Lung (tissue), 12 donors: ENCODE results near the gene CD302. TPM values are rescaled to one million over a fixed set of nuclear protein-coding genes. Genes with fewer than 3 reads are reported as not detected.

ENCODE experiments used
- ATAC-seq: fragments of 200-7000 bp; cut with Tn5 transposase; one replicate; pipeline ENCODE4 v1.9.1; 2020; ENCODE audit warnings: moderate number of reproducible peaks; ENCODE audit not compliant: insufficient read depth, low FRiP score
- DNase-seq, 3 donors: peaks; one replicate each; pipeline ENCODE4 v3.0.0-alpha.2; 2013 to 2017
- H3K27ac ChIP-seq, 2 donors: one replicate each; pipeline ENCODE4 v1.5.1; 2013; ENCODE audit warnings: mild to moderate bottlenecking in 2 of 2, moderate library complexity in 2 of 2, control low read depth in 1 of 2, inconsistent platforms in 1 of 2, low read depth in 1 of 2, low read length in 1 of 2
- H3K27me3 ChIP-seq, 3 donors: one replicate each; pipeline ENCODE4 v1.5.1; 2013; ENCODE audit warnings: low read length in 2 of 3; ENCODE audit not compliant: control insufficient read depth in 3 of 3, insufficient read depth in 3 of 3
- H3K36me3 ChIP-seq, 4 donors: one replicate each; pipeline ENCODE4 v1.5.1; 2013; ENCODE audit warnings: low read length in 4 of 4, mild to moderate bottlenecking in 1 of 4, moderate library complexity in 1 of 4; ENCODE audit not compliant: control insufficient read depth in 4 of 4, insufficient read depth in 4 of 4
- H3K4me1 ChIP-seq, 5 donors: one replicate each; pipeline ENCODE4 v1.5.1; 2013; ENCODE audit warnings: low read length in 5 of 5, mild to moderate bottlenecking in 2 of 5, moderate library complexity in 1 of 5; ENCODE audit not compliant: control insufficient read depth in 5 of 5, insufficient read depth in 5 of 5
- H3K4me3 ChIP-seq: one replicate; pipeline ENCODE4 v1.5.1; 2013; ENCODE audit warnings: mild to moderate bottlenecking, control low read depth, moderate library complexity
- H3K9ac ChIP-seq, 2 donors: one replicate each; pipeline ENCODE4 v1.5.1; 2013; ENCODE audit warnings: low read length in 2 of 2, control low read depth in 1 of 2; ENCODE audit not compliant: insufficient read depth in 1 of 2
- H3K9me3 ChIP-seq, 4 donors: one replicate each; pipeline ENCODE4 v1.5.1; 2013; ENCODE audit warnings: low read length in 3 of 4, mild to moderate bottlenecking in 1 of 4, moderate library complexity in 1 of 4; ENCODE audit not compliant: control insufficient read depth in 4 of 4, insufficient read depth in 3 of 4
- CTCF ChIP-seq: IDR thresholded peaks from 2 replicates; pipeline ENCODE4 v1.5.1; 2012; ENCODE audit warnings: mild to moderate bottlenecking; ENCODE audit errors: control extremely low read depth, extremely low read depth
- WGBS, 2 donors: extraction: QIAGEN DNeasy Blood & Tissue Kit; methylation state at CpG; one replicate each; pipeline ENCODE4 v1.1.7; 2013; 5-methylcytosine and 5-hydroxymethylcytosine counted together
- polyA plus RNA-seq, 2 donors: library from polyadenylated mRNA; stranded (reverse); fragments of 200-250 nt; gene quantifications; one replicate each; pipeline ENCODE4 v1.2.1, GENCODE V29; 2013
- total RNA-seq, 2 donors: library from RNA; depleted of rRNA in 1 of 2; stranded (reverse); fragments of >200 nt in 1 of 2; gene quantifications; one replicate each; pipeline ENCODE4 v1.2.1, GENCODE V29; 2014 to 2021
- donor health status: control.
- donor health status: control.
- donor health status: Bipolar disorder and iron deficiency.
- donor health status: healthy.
- donor health status: DM: yes; HTN: yes; CAD: no.

The CD302 gene
- total and polyA plus RNA-seq, 4 donors = 23.4 to 89.8 (median 43.2) TPM

GRCh38 chr2:159783556-159783955 lies 14.5 kb downstream of the CD302 start:
- Histone ChIP-seq H3K9ac (no peak overlapping the region), H3K27me3 (no peaks in the 10 kb centered on the region), H3K9me3 (no peaks in the 10 kb centered on the region), H3K4me3 (no peak overlapping the region), H3K4me1 (peaks cover 0 to 6% (median 4%) of the 10 kb centered on the region in 5 donors), H3K36me3 (peaks cover 0 to 13% (median under 1%) of the 10 kb centered on the region in 4 donors), H3K27ac (no peak overlapping the region)
- WGBS, 2 donors = 64 to 82% methylated on average over 1 of the region's 1 CpG
- no peak for TF ChIP-seq CTCF
- DNase-seq (no peak), ATAC-seq (no peak)

GRCh38 chr2:159776321-159776720 lies 21.7 kb downstream of the CD302 start:
- Histone ChIP-seq H3K9ac (no peak overlapping the region), H3K27me3 (no peaks in the 10 kb centered on the region), H3K4me1 (no peaks in the 10 kb centered on the region), H3K9me3 (no peaks in the 10 kb centered on the region), H3K27ac (no peak overlapping the region), H3K4me3 (no peak overlapping the region), H3K36me3 (peaks cover 0 to 28% (median 3%) of the 10 kb centered on the region in 4 donors)
- DNase-seq (no peak), ATAC-seq (no peak)
- 97 to 98% methylated on average over 3 of the region's 3 CpGs for WGBS, 2 donors
- no peak for TF ChIP-seq CTCF

DNA sequence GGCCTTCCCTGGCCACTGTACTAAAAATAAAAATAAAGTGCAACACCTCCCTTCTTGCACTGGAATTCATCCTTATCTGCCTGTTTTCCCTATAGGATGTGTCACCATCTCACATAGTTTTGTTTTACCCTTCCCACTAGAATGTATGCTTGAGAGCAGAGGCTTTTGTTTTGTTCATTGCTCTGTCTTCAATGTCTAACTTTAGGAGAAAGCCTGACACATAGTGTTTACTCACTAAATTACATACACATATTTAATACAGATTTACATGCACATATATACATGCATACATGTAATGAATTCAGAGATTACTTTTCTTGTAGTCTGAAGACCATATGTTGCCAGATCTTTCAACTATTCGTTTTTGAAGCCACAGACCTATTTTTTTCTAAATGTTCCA lies 23.0 kb downstream of the CD302 start:
- no peak overlapping the region for H3K9ac ChIP-seq
- DNase-seq (peak in 1 of 3 donors; percentile 29), ATAC-seq (no peak)
- no peak overlapping the region for H3K27ac ChIP-seq
- H3K9me3 ChIP-seq = no peaks in the 10 kb centered on the region
- no peak for TF ChIP-seq CTCF
- peaks cover 0 to 26% (median 3%) of the 10 kb centered on the region in 4 donors for H3K36me3 ChIP-seq
- no peaks in the 10 kb centered on the region for H3K4me1 ChIP-seq
- H3K4me3 ChIP-seq = no peak overlapping the region
- WGBS, 2 donors = 74 to 85% methylated on average over 1 of the region's 1 CpG
- H3K27me3 ChIP-seq = no peaks in the 10 kb centered on the region

GRCh38 chr2:159774370-159774990 lies 23.5 kb downstream of the CD302 start:
- no peak for TF ChIP-seq CTCF
- Histone ChIP-seq H3K36me3 (peaks cover 0 to 20% (median 2%) of the 10 kb centered on the region in 4 donors), H3K9me3 (no peaks in the 10 kb centered on the region), H3K4me1 (no peaks in the 10 kb centered on the region), H3K9ac (no peak overlapping the region), H3K27me3 (no peaks in the 10 kb centered on the region), H3K4me3 (no peak overlapping the region), H3K27ac (no peak overlapping the region)
- ATAC-seq = no peak
- WGBS, 2 donors = 64 to 65% methylated on average over 3 of the region's 3 CpGs
- no peak for DNase-seq
